Measurements from ENCODE around the gene SLC26A5.
A peak's percentile ranks its signal among the peaks of the same experiment; 100 is the strongest.

DNA sequence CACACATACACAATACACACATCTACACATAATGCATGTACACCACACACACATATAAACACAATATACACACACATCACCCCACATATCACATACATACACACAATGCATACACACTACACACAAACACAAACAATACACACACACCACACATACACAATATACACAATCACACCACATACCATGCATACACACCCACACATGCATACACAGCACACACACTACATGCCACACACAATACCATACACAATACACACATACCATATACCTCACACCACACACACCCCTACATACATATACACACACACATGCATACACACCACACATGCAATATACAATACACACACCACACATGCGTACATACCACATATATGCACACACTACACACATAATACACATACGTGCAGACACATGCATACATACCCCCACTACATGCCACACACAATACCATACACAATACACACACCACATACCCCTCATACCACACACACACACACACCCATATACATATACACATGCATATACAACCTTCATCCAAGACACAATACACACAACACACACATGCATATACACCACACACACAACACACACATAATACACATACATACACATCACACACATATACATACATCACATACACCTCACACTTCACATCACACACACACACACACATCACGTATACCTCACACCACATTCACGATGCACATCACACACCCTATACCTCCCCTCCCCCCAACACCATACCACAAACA, 64.6 kb downstream of the SLC26A5 start:
- TF ChIP-seq, protein P1, sequence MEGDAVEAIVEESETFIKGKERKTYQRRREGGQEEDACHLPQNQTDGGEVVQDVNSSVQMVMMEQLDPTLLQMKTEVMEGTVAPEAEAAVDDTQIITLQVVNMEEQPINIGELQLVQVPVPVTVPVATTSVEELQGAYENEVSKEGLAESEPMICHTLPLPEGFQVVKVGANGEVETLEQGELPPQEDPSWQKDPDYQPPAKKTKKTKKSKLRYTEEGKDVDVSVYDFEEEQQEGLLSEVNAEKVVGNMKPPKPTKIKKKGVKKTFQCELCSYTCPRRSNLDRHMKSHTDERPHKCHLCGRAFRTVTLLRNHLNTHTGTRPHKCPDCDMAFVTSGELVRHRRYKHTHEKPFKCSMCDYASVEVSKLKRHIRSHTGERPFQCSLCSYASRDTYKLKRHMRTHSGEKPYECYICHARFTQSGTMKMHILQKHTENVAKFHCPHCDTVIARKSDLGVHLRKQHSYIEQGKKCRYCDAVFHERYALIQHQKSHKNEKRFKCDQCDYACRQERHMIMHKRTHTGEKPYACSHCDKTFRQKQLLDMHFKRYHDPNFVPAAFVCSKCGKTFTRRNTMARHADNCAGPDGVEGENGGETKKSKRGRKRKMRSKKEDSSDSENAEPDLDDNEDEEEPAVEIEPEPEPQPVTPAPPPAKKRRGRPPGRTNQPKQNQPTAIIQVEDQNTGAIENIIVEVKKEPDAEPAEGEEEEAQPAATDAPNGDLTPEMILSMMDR (IDR thresholded peaks at IDR 0.05): peak in 1 of 3 donors; percentile 3
- TF ChIP-seq POLR2A (IDR thresholded peaks at IDR 0.05): no peak
